Neuronal stem cell (in vitro differentiated cells): ENCODE data around the gene NAA38.

Experiments
- DNase-seq: peaks from one replicate; pipeline ENCODE4 v3.0.0-alpha.2; 2013; ENCODE audit warnings: low spot score
- H2AFZ ChIP-seq: one replicate; pipeline ENCODE4 v1.6.1; 2013; ENCODE audit warnings: mild to moderate bottlenecking, low read length, inconsistent platforms
- H2AK5ac ChIP-seq: 2 replicates; pipeline ENCODE4 v1.6.1; 2013; ENCODE audit warnings: low read depth, mild to moderate bottlenecking, inconsistent platforms, low read length, moderate library complexity, mixed read lengths
- H2BK120ac ChIP-seq: 2 replicates; pipeline ENCODE4 v1.6.1; 2013; ENCODE audit warnings: low read depth, mild to moderate bottlenecking, inconsistent platforms, low read length, moderate library complexity, mixed read lengths
- H2BK12ac ChIP-seq: one replicate; pipeline ENCODE4 v1.6.1; 2013; ENCODE audit warnings: low read length, inconsistent platforms
- H2BK15ac ChIP-seq: 2 replicates; pipeline ENCODE4 v1.6.1; 2013; ENCODE audit warnings: mild to moderate bottlenecking, low read length, inconsistent platforms, mixed read lengths
- H2BK5ac ChIP-seq: one replicate; pipeline ENCODE4 v1.6.1; 2013; ENCODE audit warnings: inconsistent platforms, mild to moderate bottlenecking, low read length, moderate library complexity
- H3K14ac ChIP-seq: one replicate; pipeline ENCODE4 v1.6.1; 2013; ENCODE audit warnings: low read length, inconsistent platforms
- H3K18ac ChIP-seq: 2 replicates; pipeline ENCODE4 v1.6.1; 2013; ENCODE audit warnings: low read length, inconsistent platforms
- H3K23ac ChIP-seq: 2 replicates; pipeline ENCODE4 v1.6.1; 2013; ENCODE audit warnings: low read depth, mild to moderate bottlenecking, mixed read lengths, low read length, inconsistent platforms; ENCODE audit not compliant: poor library complexity
- H3K27ac ChIP-seq: replicated peaks from 3 replicates; pipeline ENCODE4 v1.5.1; 2013; ENCODE audit warnings: low read length, inconsistent platforms
- H3K27me3 ChIP-seq, 3 experiments: 2 replicates each; pipeline ENCODE4 v1.6.1; 2013; ENCODE audit warnings: low read length in 3 of 3, mild to moderate bottlenecking in 2 of 3, inconsistent platforms in 1 of 3, low read depth in 1 of 3, mixed read lengths in 1 of 3, moderate library complexity in 1 of 3; ENCODE audit not compliant: control insufficient read depth in 3 of 3, insufficient read depth in 3 of 3
- H3K36me3 ChIP-seq, 2 donors: replicated peaks in 1 of 2; 2 replicates each; pipeline ENCODE4 v1.6.1; 2013; ENCODE audit warnings: low read length in 2 of 2; ENCODE audit not compliant: control insufficient read depth in 2 of 2, insufficient read depth in 2 of 2
- H3K4ac ChIP-seq: 2 replicates; pipeline ENCODE4 v1.6.1; 2013; ENCODE audit warnings: inconsistent platforms, mild to moderate bottlenecking, low read length, moderate library complexity
- H3K4me1 ChIP-seq, 2 donors: 1 replicate in 1 of 2; 2 replicates in 1 of 2; pipeline ENCODE4 v1.6.1; 2013; ENCODE audit warnings: low read length in 2 of 2, low read depth in 1 of 2; ENCODE audit not compliant: control insufficient read depth in 2 of 2, insufficient read depth in 1 of 2
- H3K4me2 ChIP-seq: one replicate; pipeline ENCODE4 v1.6.1; 2013; ENCODE audit warnings: mild to moderate bottlenecking, low read length, inconsistent platforms; ENCODE audit not compliant: insufficient read depth, poor library complexity, severe bottlenecking
- H3K4me3 ChIP-seq, 2 donors: 2 replicates each; pipeline ENCODE4 v1.5.1; 2013; ENCODE audit warnings: low read length in 2 of 2, mild to moderate bottlenecking in 2 of 2, inconsistent platforms in 1 of 2, moderate library complexity in 1 of 2
- H3K79me1 ChIP-seq: one replicate; pipeline ENCODE4 v1.6.1; 2013; ENCODE audit warnings: low read depth, mild to moderate bottlenecking, inconsistent platforms, low read length, moderate library complexity
- H3K9ac ChIP-seq: one replicate; pipeline ENCODE4 v1.6.1; 2013; ENCODE audit warnings: mild to moderate bottlenecking, low read depth, low read length, inconsistent platforms; ENCODE audit not compliant: poor library complexity
- H3K9me3 ChIP-seq, 2 donors: replicated peaks in 1 of 2; 2 replicates each; pipeline versions ENCODE3 to v1.6.1; 2013; ENCODE audit warnings: low read length in 2 of 2, mild to moderate bottlenecking in 2 of 2, inconsistent platforms in 1 of 2, low read depth in 1 of 2, mixed read lengths in 1 of 2, moderate library complexity in 1 of 2; ENCODE audit not compliant: control insufficient read depth in 2 of 2, insufficient read depth in 1 of 2
- H4K8ac ChIP-seq: one replicate; pipeline ENCODE4 v1.6.1; 2013; ENCODE audit warnings: low read depth, mild to moderate bottlenecking, inconsistent platforms, low read length, moderate library complexity
- H4K91ac ChIP-seq: one replicate; pipeline ENCODE4 v1.6.1; 2013; ENCODE audit warnings: low read length, low read depth, mild to moderate bottlenecking, inconsistent platforms; ENCODE audit not compliant: poor library complexity
- WGBS, 2 donors: extraction: QIAGEN DNeasy Blood & Tissue Kit; methylation state at CpG; one replicate each; pipeline ENCODE4 v1.1.7; 2013; ENCODE audit warnings: missing lambda C conversion rate in 2 of 2, mixed read lengths in 1 of 2; ENCODE audit not compliant: insufficient read length in 2 of 2, insufficient replicate concordance in 1 of 2; ENCODE audit errors: extremely low coverage in 2 of 2; 5-methylcytosine and 5-hydroxymethylcytosine counted together

Gene NAA38

GRCh38 chr17:7881276-7882054, 24.1 kb upstream of the NAA38 start:
- Histone ChIP-seq H2BK5ac (no peak overlapping the region), H2AFZ (no peak overlapping the region), H3K4me2 (no peak overlapping the region), H2BK12ac (no peak overlapping the region), H4K8ac (no peak overlapping the region), H3K27me3 (peaks cover 0 to 3% (median 0%) of the 10 kb centered on the region in 3 experiments), H2BK120ac (no peak overlapping the region), H3K14ac (no peak overlapping the region), H3K36me3 (peaks cover 6 to 66% of the 10 kb centered on the region in 2 donors), H4K91ac (no peak overlapping the region), H3K4me1 (peaks cover 3 to 12% of the 10 kb centered on the region in 2 donors), H2BK15ac (no peak overlapping the region), H3K4me3 (no peak overlapping the region), H3K23ac (no peak overlapping the region), H3K18ac (no peak overlapping the region), H3K27ac (no peak overlapping the region), H3K9me3 (no peaks in the 10 kb centered on the region), H3K79me1 (no peaks in the 10 kb centered on the region), H3K9ac (peak overlapping the region; percentile 54), H2AK5ac (no peak overlapping the region), H3K4ac (no peak overlapping the region)
- no CpG with 5 or more reads among the region's 7 CpGs for WGBS, 2 donors
- DNase-seq = no peak

- Histone ChIP-seq H3K36me3 (peaks cover 6 to 78% of the 10 kb centered on the region in 2 donors), H3K27me3 (peaks cover 0 to 3% (median 0%) of the 10 kb centered on the region in 3 experiments), H3K9me3 (no peaks in the 10 kb centered on the region), H3K9ac (no peak overlapping the region), H2AFZ (no peak overlapping the region), H4K8ac (no peak overlapping the region), H3K14ac (no peak overlapping the region), H3K27ac (no peak overlapping the region), H3K79me1 (no peaks in the 10 kb centered on the region), H3K4me2 (no peak overlapping the region), H2BK15ac (no peak overlapping the region), H3K4me3 (no peak overlapping the region), H2BK5ac (no peak overlapping the region), H4K91ac (no peak overlapping the region), H2AK5ac (no peak overlapping the region), H2BK12ac (no peak overlapping the region), H2BK120ac (no peak overlapping the region), H3K23ac (no peak overlapping the region), H3K4me1 (peaks cover 0 to 7% of the 10 kb centered on the region in 2 donors), H3K4ac (no peak overlapping the region), H3K18ac (no peak overlapping the region)
- WGBS, 2 donors = no CpG with 5 or more reads among the region's 3 CpGs
- DNase-seq = no peak
Measured at GRCh38 chr17:7880076-7880868, 22.9 kb upstream of the NAA38 start.

GRCh38 chr17:7878234-7878633, 20.9 kb upstream of the NAA38 start:
- Histone ChIP-seq H2BK15ac (no peak overlapping the region), H3K9me3 (no peaks in the 10 kb centered on the region), H2BK120ac (no peak overlapping the region), H3K27ac (no peak overlapping the region), H3K4ac (no peak overlapping the region), H3K27me3 (peaks cover 0 to 3% (median 0%) of the 10 kb centered on the region in 3 experiments), H3K4me2 (no peak overlapping the region), H2BK5ac (no peak overlapping the region), H2AFZ (no peak overlapping the region), H3K4me3 (no peak overlapping the region), H3K4me1 (no peaks in the 10 kb centered on the region), H3K36me3 (peaks cover 6 to 94% of the 10 kb centered on the region in 2 donors), H3K18ac (no peak overlapping the region), H4K91ac (no peak overlapping the region), H2BK12ac (no peak overlapping the region), H3K9ac (no peak overlapping the region), H3K23ac (no peak overlapping the region), H2AK5ac (no peak overlapping the region), H4K8ac (no peak overlapping the region), H3K79me1 (no peaks in the 10 kb centered on the region), H3K14ac (no peak overlapping the region)
- DNase-seq = no peak
- no CpG with 5 or more reads among the region's 7 CpGs for WGBS, 2 donors

- Histone ChIP-seq H3K4me2 (no peak overlapping the region), H2BK120ac (no peak overlapping the region), H3K9me3 (no peaks in the 10 kb centered on the region), H3K9ac (no peak overlapping the region), H3K18ac (no peak overlapping the region), H4K91ac (no peak overlapping the region), H3K4ac (no peak overlapping the region), H3K14ac (no peak overlapping the region), H2BK5ac (no peak overlapping the region), H2BK15ac (no peak overlapping the region), H3K36me3 (peaks cover 3 to 89% of the 10 kb centered on the region in 2 donors), H2AK5ac (no peak overlapping the region), H4K8ac (no peak overlapping the region), H3K4me3 (no peak overlapping the region), H2AFZ (no peak overlapping the region), H3K4me1 (no peaks in the 10 kb centered on the region), H3K79me1 (no peaks in the 10 kb centered on the region), H3K27me3 (no peaks in the 10 kb centered on the region), H3K27ac (no peak overlapping the region), H3K23ac (no peak overlapping the region), H2BK12ac (no peak overlapping the region)
- no CpG with 5 or more reads among the region's 2 CpGs for WGBS, 2 donors
- no peak for DNase-seq
Measured at GRCh38 chr17:7875804-7876370, 18.5 kb upstream of the NAA38 start.
